Islet of Langerhans (tissue), 1 donor: Measurements from ENCODE around the gene PDLIM5.
"Not testable (repeated sequence)": the region's sequence is repeated elsewhere in the genome, so short reads cannot be mapped to it uniquely, and the experiment has no call there.

Experiments
- FAIRE-seq: peaks from one replicate; lab custom pipeline; 2011; peaks lifted over from hg19 to GRCh38; lab: Jason Lieb, UNC

PDLIM5 gene

GRCh38 chr4:94495408-94495807, 43.7 kb downstream of the PDLIM5 start:
- FAIRE-seq, result no peak

DNA sequence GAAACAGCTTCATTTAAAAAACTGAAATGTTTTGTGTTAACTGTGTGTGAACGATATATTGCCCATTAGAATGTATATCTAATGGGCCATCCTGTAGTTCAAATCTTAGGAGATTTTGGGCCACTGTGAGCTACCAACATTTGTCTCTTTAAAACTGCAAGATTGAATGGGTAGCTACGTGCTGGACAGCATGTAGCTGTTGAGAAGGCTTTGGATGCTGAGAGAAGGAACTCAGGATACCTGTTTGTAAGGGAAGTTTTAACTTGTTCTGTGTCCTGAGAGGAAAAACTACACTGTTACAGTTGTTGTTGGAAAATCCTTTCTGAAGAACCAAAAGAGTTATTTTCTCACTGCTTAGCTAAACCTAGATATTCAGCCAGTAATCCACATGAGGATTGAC, 45.9 kb downstream of the PDLIM5 start:
- no peak for FAIRE-seq

GRCh38 chr4:94498502-94498901, 46.8 kb downstream of the PDLIM5 start:
- no peak for FAIRE-seq

- FAIRE-seq, result no peak
Observed at GRCh38 chr4:94500685-94501084, 48.9 kb downstream of the PDLIM5 start.

GRCh38 chr4:94504545-94504944, 52.8 kb downstream of the PDLIM5 start:
- no peak for FAIRE-seq

DNA sequence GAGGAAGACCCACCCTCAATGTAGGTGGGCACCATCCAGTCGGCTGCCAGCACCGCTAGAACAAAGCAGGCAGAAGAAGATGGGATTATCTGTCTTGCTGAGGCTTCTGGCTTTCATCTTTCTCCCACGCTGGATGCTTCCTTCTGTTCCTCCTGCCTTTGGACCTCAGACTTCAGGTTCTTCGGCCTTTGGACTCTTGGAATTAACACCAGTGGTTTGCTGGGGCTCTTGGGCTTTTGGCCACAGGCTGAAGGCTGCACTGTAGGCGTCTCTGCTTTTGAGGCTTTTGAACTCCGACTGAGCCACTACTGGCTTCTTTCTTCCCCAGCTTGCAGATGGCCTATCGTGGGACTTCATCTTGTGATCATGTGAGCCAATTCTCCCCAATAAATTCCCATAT, 55.1 kb downstream of the PDLIM5 start:
- no peak for FAIRE-seq

GRCh38 chr4:94507281-94507680, 55.5 kb downstream of the PDLIM5 start:
- FAIRE-seq, result no peak

DNA sequence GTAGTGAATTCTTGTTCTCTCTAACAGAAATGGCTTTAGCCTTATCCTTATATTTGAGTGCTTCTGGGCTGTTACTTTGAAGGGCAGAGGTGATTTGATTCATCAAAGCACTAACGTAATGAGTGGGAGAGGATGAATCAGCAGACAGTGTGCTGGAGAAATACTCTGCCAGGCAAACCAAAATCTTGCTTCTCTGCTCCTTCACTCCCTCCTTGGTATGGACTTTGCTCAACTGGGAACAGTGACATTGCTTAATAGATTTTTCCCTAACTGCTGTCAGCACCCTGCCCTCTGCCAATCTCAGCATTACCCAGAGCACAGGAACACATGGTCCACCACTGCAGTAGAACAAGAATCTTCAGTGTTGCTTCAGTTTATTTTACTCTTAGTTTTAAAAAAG, 56.0 kb downstream of the PDLIM5 start:
- FAIRE-seq, result no peak

- no peak for FAIRE-seq
Observed at GRCh38 chr4:94508296-94508695, 56.6 kb downstream of the PDLIM5 start.

- no peak for FAIRE-seq
Observed at GRCh38 chr4:94508806-94509205, 57.1 kb downstream of the PDLIM5 start.

- no peak for FAIRE-seq
Observed at GRCh38 chr4:94511591-94511990, 59.8 kb downstream of the PDLIM5 start.

- FAIRE-seq, result not testable (repeated sequence)
Observed at GRCh38 chr4:94513532-94513931, 61.8 kb downstream of the PDLIM5 start.

GRCh38 chr4:94515365-94515764, 63.6 kb downstream of the PDLIM5 start:
- peak; percentile 56 for FAIRE-seq

DNA sequence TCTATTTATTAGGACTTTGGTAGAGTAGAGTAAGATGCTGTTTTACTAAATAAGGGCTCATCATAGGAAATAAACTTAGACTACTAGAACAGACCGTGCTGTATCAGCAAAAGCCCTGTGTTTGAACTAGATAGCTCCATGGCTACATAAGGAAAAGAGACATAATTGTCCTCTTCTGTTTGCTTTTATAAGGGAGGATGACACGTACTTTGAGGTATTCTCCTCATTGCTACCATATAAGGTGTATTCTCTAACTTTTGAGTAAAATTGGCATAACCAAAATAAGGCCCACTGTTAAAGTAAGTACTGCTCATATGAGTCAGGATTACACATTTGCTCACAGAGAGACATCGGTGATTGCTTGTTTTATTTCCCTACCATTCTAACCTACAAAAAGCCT, 64.3 kb downstream of the PDLIM5 start:
- FAIRE-seq, result peak; percentile 47

DNA sequence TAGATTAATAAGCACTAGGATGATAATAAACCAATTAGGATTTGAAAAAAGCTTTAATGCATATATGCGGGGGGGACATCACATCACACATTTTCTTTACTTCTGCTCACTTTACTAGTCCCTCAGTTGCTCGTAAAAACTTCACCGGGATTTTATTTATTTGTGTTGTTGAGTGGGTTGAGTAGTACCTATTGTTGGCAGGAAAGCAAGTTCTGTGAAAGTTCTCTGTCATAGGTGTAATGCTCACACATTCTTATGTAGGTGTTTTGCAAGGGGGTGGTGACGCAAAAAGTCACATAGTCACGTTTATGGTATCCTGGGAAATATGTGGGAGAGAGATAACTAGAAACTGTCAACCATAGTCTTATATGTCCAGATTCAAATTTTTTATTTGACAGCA, 65.3 kb downstream of the PDLIM5 start:
- FAIRE-seq, result no peak

- FAIRE-seq, result peak; percentile 53
Observed at GRCh38 chr4:94517492-94517891, 65.8 kb downstream of the PDLIM5 start.

GRCh38 chr4:94519019-94519418, 67.3 kb downstream of the PDLIM5 start:
- FAIRE-seq, result no peak

GRCh38 chr4:94519925-94520789, 68.4 kb downstream of the PDLIM5 start:
- peak; percentile 49 for FAIRE-seq

GRCh38 chr4:94523033-94523580, 71.4 kb downstream of the PDLIM5 start:
- peak; percentile 9 for FAIRE-seq

DNA sequence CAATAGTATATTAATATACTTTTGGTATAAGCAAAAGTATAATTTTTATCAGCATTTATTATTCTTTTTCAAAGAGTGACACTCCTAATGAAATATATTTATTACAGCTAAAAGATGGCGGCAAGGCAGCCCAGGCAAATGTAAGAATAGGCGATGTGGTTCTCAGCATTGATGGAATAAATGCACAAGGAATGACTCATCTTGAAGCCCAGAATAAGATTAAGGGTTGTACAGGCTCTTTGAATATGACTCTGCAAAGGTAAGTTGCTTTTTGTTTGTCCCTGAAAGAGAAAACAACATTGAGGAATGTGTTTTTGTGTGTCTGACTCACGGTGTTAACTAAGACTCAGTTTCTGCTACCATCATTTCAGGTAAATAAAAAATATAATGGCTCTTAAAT, 71.9 kb downstream of the PDLIM5 start:
- FAIRE-seq, result no peak

DNA sequence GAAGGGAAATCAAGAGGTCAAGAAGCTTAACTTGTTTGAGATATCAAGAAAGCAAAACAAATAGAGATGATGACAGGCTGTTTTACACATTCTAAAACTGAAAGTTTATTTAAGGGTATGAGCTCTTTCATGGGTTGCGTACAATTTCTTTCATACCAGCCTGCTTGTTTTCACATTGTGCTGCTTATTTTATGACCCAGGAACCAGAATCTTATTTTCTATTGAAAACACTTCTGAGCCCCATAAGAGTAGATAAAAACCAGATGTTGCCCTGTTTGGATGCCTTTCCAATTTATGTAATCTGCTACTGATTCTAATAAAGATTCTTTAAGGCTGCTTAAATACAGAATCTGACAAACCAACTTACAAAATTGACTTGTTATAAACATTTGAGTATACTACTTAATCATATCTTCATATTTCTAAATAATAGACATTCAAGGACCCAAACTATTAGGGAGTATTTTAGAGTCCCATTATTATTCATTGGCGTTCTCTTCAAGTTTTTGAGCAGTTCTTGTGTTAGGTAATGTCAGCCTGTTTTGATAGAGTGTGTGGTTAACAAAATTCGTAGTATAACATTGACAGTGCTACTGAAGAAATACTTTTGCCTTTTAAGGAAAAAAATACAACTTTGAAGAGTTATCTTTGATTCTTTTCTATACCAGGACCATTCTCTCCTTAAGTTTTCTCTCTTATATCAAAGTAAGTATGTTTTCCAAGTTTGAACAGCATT, 74.4 kb downstream of the PDLIM5 start:
- FAIRE-seq, result no peak

DNA sequence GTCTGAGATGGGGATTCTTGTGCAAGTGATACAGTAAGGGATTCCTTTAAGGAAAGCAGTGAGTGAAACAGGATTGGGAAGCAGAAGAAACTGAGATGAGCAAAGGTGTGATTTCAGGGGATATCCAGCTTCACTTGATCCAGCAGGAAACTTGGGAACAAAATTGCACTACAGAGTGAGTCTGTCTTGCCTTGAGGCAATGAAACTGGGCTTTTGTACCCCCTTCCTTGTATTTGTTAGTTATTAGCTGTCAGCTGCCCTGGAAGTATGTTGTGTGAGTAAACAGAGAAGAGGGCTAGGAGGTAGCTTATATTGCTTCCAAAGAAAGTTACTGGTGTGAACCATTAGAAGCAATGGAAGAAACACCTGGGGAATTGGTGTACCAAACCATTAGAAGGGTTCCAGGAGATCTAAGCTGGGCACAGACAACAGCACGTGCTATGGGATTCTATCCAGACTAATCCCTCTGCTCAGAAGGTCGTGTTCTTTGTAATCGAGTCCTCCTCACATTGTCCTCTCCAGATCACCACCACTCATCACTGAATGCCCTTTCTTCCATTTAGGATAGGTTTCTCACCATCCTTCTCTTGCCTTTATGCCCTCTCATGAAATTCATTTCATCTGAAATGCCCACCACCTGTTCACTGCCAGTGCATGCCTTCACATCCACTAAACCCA, 76.0 kb downstream of the PDLIM5 start:
- FAIRE-seq, result no peak
